A673 (cell line): ENCODE measurements around the gene CLHC1. TPM values are rescaled to one million over a fixed set of nuclear protein-coding genes. Genes with fewer than 3 reads are reported as not detected.
"Not testable (repeated sequence)": the region's sequence is repeated elsewhere in the genome, so short reads cannot be mapped to it uniquely, and the experiment has no call there.

Experiments
- BruUV-seq: library from RNA; stranded (reverse); fragments of 400-500 nt; replicated peaks from 2 replicates; lab custom pipeline; 2021; lab: Mats Ljungman, UMichigan
- CTCF ChIA-PET: fragments of 300-600 bp; sonication (Branson Sonifier 250); formaldehyde crosslinking; loops from one replicate; lab custom pipeline; 2022; ENCODE audit warnings: antibody characterized with exemption; lab: Charles Lee
- POLR2A ChIA-PET: fragments of 300-600 bp; sonication (Branson Sonifier 250); formaldehyde crosslinking; loops from one replicate; lab custom pipeline; 2022; ENCODE audit warnings: antibody characterized with exemption; ENCODE audit not compliant: low non-redundant PET; lab: Charles Lee
- DNase-seq: peaks from one replicate; pipeline ENCODE4 v3.0.0-alpha.2; 2015; ENCODE audit warnings: low spot score
- H3K27ac ChIP-seq: fragments of 200-600 bp; sonication (generic); 2 replicates; pipeline ENCODE4 v1.5.1; 2016; ENCODE audit warnings: mixed run types, low read depth, mild to moderate bottlenecking, mixed read lengths, antibody characterized with exemption, low read length; ENCODE audit not compliant: poor library complexity, severe bottlenecking
- H3K27me3 ChIP-seq: fragments of 200-600 bp; sonication (generic); replicated peaks from 2 replicates; pipeline ENCODE4 v1.6.1; 2017; ENCODE audit warnings: mixed run types, low read depth, mild to moderate bottlenecking, mixed read lengths, antibody characterized with exemption, low read length; ENCODE audit not compliant: insufficient read depth, poor library complexity
- H3K36me3 ChIP-seq: fragments of 200-600 bp; sonication (generic); 2 replicates; pipeline ENCODE4 v1.6.1; 2016; ENCODE audit warnings: mixed run types, mild to moderate bottlenecking, mixed read lengths, antibody characterized with exemption, low read length; ENCODE audit not compliant: insufficient read depth, poor library complexity, severe bottlenecking
- H3K4me1 ChIP-seq: fragments of 200-600 bp; sonication (generic); 2 replicates; pipeline ENCODE4 v1.6.1; 2017; ENCODE audit warnings: mixed run types, mild to moderate bottlenecking, mixed read lengths, antibody characterized with exemption, low read length; ENCODE audit not compliant: insufficient read depth, poor library complexity, severe bottlenecking
- H3K4me3 ChIP-seq: fragments of 200-600 bp; sonication (generic); 2 replicates; pipeline ENCODE4 v1.5.1; 2016; ENCODE audit warnings: low read depth, mixed run types, mild to moderate bottlenecking, mixed read lengths, low read length; ENCODE audit not compliant: poor library complexity, severe bottlenecking
- H3K9me3 ChIP-seq: fragments of 200-600 bp; sonication (generic); 2 replicates; pipeline ENCODE4 v1.6.1; 2016; ENCODE audit warnings: mixed run types, low read depth, mild to moderate bottlenecking, mixed read lengths, antibody characterized with exemption, low read length; ENCODE audit not compliant: poor library complexity, severe bottlenecking
- CTCF ChIP-seq: fragments of 300-800, 200-600 bp; sonication (generic); conservative IDR thresholded peaks from 2 replicates; pipeline ENCODE4 v1.5.1; 2017; ENCODE audit warnings: low read depth, mild to moderate bottlenecking, antibody characterized with exemption, low read length, moderate library complexity, mixed read lengths
- EZH2 ChIP-seq: fragments of 200-600 bp; sonication (generic); IDR thresholded peaks from 2 replicates; pipeline ENCODE4 v1.6.1; 2017; ENCODE audit warnings: borderline replicate concordance, low read depth, mild to moderate bottlenecking, mixed read lengths, antibody characterized with exemption, low read length; ENCODE audit not compliant: poor library complexity, severe bottlenecking
- intact Hi-C: fragments of 100-400 bp; cut with micrococcal nuclease; formaldehyde crosslinking; loops from one replicate; pipeline ENCODE4 v1.10.0; 2022; ENCODE audit not compliant: unreplicated experiment
- total RNA-seq: library from RNA; stranded (reverse); gene quantifications from 2 replicates; pipeline ENCODE4 v1.2.3, GENCODE V29; 2021

Gene CLHC1
- total RNA-seq, 1 experiment from 2014 or later = 9.1 TPM

- ChIA-PET CTCF (no interaction called here), POLR2A (no interaction called here)
- H3K4me3 ChIP-seq = no peak overlapping the region
These were observed 35.6 kb downstream of the CLHC1 start for GRCh38 chr2:55196526-55196925.

GRCh38 chr2:55191888-55192287 is 40.2 kb downstream of the CLHC1 start:
- DNase-seq, POLR2A ChIA-PET, H3K9me3 ChIP-seq, H3K4me3 ChIP-seq, H3K4me1 ChIP-seq, H3K36me3 ChIP-seq, H3K27me3 ChIP-seq, H3K27ac ChIP-seq, CTCF ChIA-PET, intact Hi-C loops, BruUV-seq: not testable (repeated sequence)

More at GRCh38 chr2:55196526-55196925, 35.6 kb downstream of the CLHC1 start:
- DNase-seq = no peak
- H3K27me3 ChIP-seq = no peaks in the 10 kb centered on the region
- TF ChIP-seq EZH2 = no peak
- no peaks in the 10 kb centered on the region for H3K9me3 ChIP-seq
- H3K4me1 ChIP-seq = no peaks in the 10 kb centered on the region
- intact Hi-C loops = no loop called here
- H3K36me3 ChIP-seq = no peaks in the 10 kb centered on the region
- BruUV-seq = no TSS peak
- no peak overlapping the region for H3K27ac ChIP-seq

- H3K36me3 ChIP-seq, H3K27me3 ChIP-seq, DNase-seq, H3K4me1 ChIP-seq, BruUV-seq, H3K27ac ChIP-seq, POLR2A ChIA-PET, H3K4me3 ChIP-seq, CTCF ChIA-PET, H3K9me3 ChIP-seq, intact Hi-C loops: not testable (repeated sequence)
These were observed 45.3 kb downstream of the CLHC1 start for GRCh38 chr2:55186837-55187236.

- no TSS peak for BruUV-seq
These were observed 51.7 kb downstream of the CLHC1 start for GRCh38 chr2:55180374-55180773.

More at GRCh38 chr2:55180374-55180773, 51.7 kb downstream of the CLHC1 start:
- intact Hi-C loops = no loop called here
- DNase-seq = no peak
- no peaks in the 10 kb centered on the region for H3K36me3 ChIP-seq
- ChIA-PET POLR2A (no interaction called here), CTCF (no interaction called here)
- H3K4me3 ChIP-seq = no peak overlapping the region
- H3K27me3 ChIP-seq = no peaks in the 10 kb centered on the region
- H3K9me3 ChIP-seq = no peaks in the 10 kb centered on the region
- no peaks in the 10 kb centered on the region for H3K4me1 ChIP-seq
- TF ChIP-seq CTCF (no peak), EZH2 (no peak)
- H3K27ac ChIP-seq = no peak overlapping the region
